OCI-LY3 (cell line): ENCODE measurements around the gene ABCG1.

Source experiments
- H2AFZ ChIP-seq: fragments of 200-600, 300-600 bp; shearing (Covaris generic); 2 replicates; pipeline ENCODE4 v1.6.0; 2014; ENCODE audit warnings: antibody characterized with exemption, low read depth, low read length
- H3K27ac ChIP-seq: fragments of 200-600, 300-600 bp; sonication (generic); 2 replicates; pipeline ENCODE4 v1.5.1; 2014; ENCODE audit warnings: mild to moderate bottlenecking, low read length, moderate library complexity, mixed read lengths
- H3K27me3 ChIP-seq: fragments of 200-600, 300-600 bp; sonication (generic); 2 replicates; pipeline ENCODE4 v1.6.1; 2014; ENCODE audit warnings: low read depth, low read length, mixed read lengths
- H3K36me3 ChIP-seq: fragments of 200-600, 300-600 bp; sonication (generic); replicated peaks from 2 replicates; pipeline ENCODE3; 2014; ENCODE audit warnings: low read depth, low read length, mixed read lengths
- H3K4me1 ChIP-seq: fragments of 300-600, 200-600 bp; sonication (generic); 2 replicates; pipeline ENCODE4 v1.6.1; 2014; ENCODE audit warnings: low read length, mixed read lengths
- H3K4me2 ChIP-seq: fragments of 200-600, 300-600 bp; sonication (generic); 2 replicates; pipeline ENCODE4 v1.6.1; 2014; ENCODE audit warnings: low read length, mixed read lengths
- H3K4me3 ChIP-seq: fragments of 300-600, 200-600 bp; sonication (generic); 2 replicates; pipeline ENCODE4 v1.5.1; 2014; ENCODE audit warnings: antibody characterized with exemption, mild to moderate bottlenecking, low read length, moderate library complexity
- H3K79me2 ChIP-seq: fragments of 300-600, 200-600 bp; shearing (Covaris generic); 2 replicates; pipeline ENCODE4 v1.6.1; 2014; ENCODE audit warnings: mild to moderate bottlenecking, low read length, mixed read lengths
- H3K9ac ChIP-seq: fragments of 300-600, 200-600 bp; shearing (Covaris generic); 2 replicates; pipeline ENCODE4 v1.6.0; 2014; ENCODE audit warnings: mild to moderate bottlenecking, low read length, moderate library complexity
- H3K9me3 ChIP-seq: fragments of 200-600, 300-600 bp; shearing (Covaris generic); 2 replicates; pipeline ENCODE4 v1.6.1; 2014; ENCODE audit warnings: low read length, mixed read lengths; ENCODE audit not compliant: insufficient read depth
- H4K20me1 ChIP-seq: fragments of 200-600, 300-600 bp; sonication (generic); 2 replicates; pipeline ENCODE4 v1.6.1; 2016; ENCODE audit warnings: low read length, mixed read lengths; ENCODE audit not compliant: insufficient read depth
- CTCF ChIP-seq: fragments of 200-600, 300-600 bp; sonication (generic); IDR thresholded peaks from 2 replicates; pipeline ENCODE4 v1.5.1; 2014; ENCODE audit warnings: antibody characterized with exemption, low read length, low read depth
- EZH2phosphoT487 ChIP-seq: fragments of 200-600 bp; shearing (Covaris generic); IDR thresholded peaks from 2 replicates; pipeline ENCODE4 v1.6.1; 2018; ENCODE audit warnings: antibody characterized with exemption, mixed run types, low read depth

ABCG1 gene

GRCh38 chr21:42313501-42313969, 94.6 kb downstream of the ABCG1 start:
- TF ChIP-seq EZH2phosphoT487 (no peak), CTCF (no peak)
- H3K4me2 ChIP-seq: no peak overlapping the region
- no peak overlapping the region for H2AFZ ChIP-seq
- no peaks in the 10 kb centered on the region for H4K20me1 ChIP-seq
- peaks cover 5% of the 10 kb centered on the region for H3K4me1 ChIP-seq
- H3K9me3 ChIP-seq: no peaks in the 10 kb centered on the region
- H3K27ac ChIP-seq: no peak overlapping the region
- no peak overlapping the region for H3K4me3 ChIP-seq
- no peaks in the 10 kb centered on the region for H3K79me2 ChIP-seq
- H3K27me3 ChIP-seq: peaks cover 15% of the 10 kb centered on the region; the same call in 1 of the 2 replicates
- no peaks in the 10 kb centered on the region for H3K36me3 ChIP-seq
- no peak overlapping the region for H3K9ac ChIP-seq

GRCh38 chr21:42314616-42315295, 95.8 kb downstream of the ABCG1 start:
- Histone ChIP-seq H3K36me3 (no peaks in the 10 kb centered on the region), H2AFZ (no peak overlapping the region), H3K9me3 (no peaks in the 10 kb centered on the region), H3K4me3 (no peak overlapping the region), H3K27ac (no peak overlapping the region), H3K4me1 (no peaks in the 10 kb centered on the region), H4K20me1 (no peaks in the 10 kb centered on the region), H3K9ac (no peak overlapping the region), H3K27me3 (peaks cover 7% of the 10 kb centered on the region; the same call in 1 of the 2 replicates), H3K79me2 (no peaks in the 10 kb centered on the region), H3K4me2 (no peak overlapping the region)
- TF ChIP-seq EZH2phosphoT487 (no peak), CTCF (no peak)

- Histone ChIP-seq H3K4me1 (no peaks in the 10 kb centered on the region), H3K36me3 (no peaks in the 10 kb centered on the region), H2AFZ (no peak within 1 kb of the TSS), H3K9me3 (no peaks in the 10 kb centered on the region), H3K9ac (no peak within 1 kb of the TSS), H3K27me3 (peaks cover 7% of the 10 kb centered on the region; the same call in 1 of the 2 replicates), H3K4me3 (no peak within 1 kb of the TSS), H3K4me2 (no peak within 1 kb of the TSS), H3K79me2 (no peaks in the 10 kb centered on the region), H3K27ac (no peak within 1 kb of the TSS), H4K20me1 (no peaks in the 10 kb centered on the region)
- TF ChIP-seq CTCF: no peak
- no peak for TF ChIP-seq EZH2phosphoT487
Measured at GRCh38 chr21:42315296-42315891, 96.5 kb downstream of the ABCG1 start, which contains the start of gene TFF3. TSS of gene TFF3 (minus strand) at chr21:42315409. CDS start at chr21:42315374, 35 bp downstream.

GRCh38 chr21:42316891-42317290, 98.0 kb downstream of the ABCG1 start:
- Histone ChIP-seq H2AFZ (no peak overlapping the region), H3K79me2 (no peaks in the 10 kb centered on the region), H3K9ac (no peak overlapping the region), H3K4me1 (no peaks in the 10 kb centered on the region), H3K27me3 (peaks cover 7% of the 10 kb centered on the region; the same call in 1 of the 2 replicates), H3K4me3 (no peak overlapping the region), H3K9me3 (no peaks in the 10 kb centered on the region), H3K4me2 (no peak overlapping the region), H3K36me3 (no peaks in the 10 kb centered on the region), H3K27ac (no peak overlapping the region), H4K20me1 (no peaks in the 10 kb centered on the region)
- TF ChIP-seq EZH2phosphoT487 (no peak), CTCF (no peak)
